ENCODE results near the gene NR1H2.

GRCh38 chr19:50349277-50350057, 26.8 kb upstream of the NR1H2 start:
- TF ChIP-seq, protein P1, sequence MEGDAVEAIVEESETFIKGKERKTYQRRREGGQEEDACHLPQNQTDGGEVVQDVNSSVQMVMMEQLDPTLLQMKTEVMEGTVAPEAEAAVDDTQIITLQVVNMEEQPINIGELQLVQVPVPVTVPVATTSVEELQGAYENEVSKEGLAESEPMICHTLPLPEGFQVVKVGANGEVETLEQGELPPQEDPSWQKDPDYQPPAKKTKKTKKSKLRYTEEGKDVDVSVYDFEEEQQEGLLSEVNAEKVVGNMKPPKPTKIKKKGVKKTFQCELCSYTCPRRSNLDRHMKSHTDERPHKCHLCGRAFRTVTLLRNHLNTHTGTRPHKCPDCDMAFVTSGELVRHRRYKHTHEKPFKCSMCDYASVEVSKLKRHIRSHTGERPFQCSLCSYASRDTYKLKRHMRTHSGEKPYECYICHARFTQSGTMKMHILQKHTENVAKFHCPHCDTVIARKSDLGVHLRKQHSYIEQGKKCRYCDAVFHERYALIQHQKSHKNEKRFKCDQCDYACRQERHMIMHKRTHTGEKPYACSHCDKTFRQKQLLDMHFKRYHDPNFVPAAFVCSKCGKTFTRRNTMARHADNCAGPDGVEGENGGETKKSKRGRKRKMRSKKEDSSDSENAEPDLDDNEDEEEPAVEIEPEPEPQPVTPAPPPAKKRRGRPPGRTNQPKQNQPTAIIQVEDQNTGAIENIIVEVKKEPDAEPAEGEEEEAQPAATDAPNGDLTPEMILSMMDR (IDR thresholded peaks at IDR 0.05), result no peak
- TF ChIP-seq POLR2A (IDR thresholded peaks at IDR 0.05), result no peak

All from uterus (tissue), 2 donors.